ENCODE results near the gene RP9. TPM values are rescaled to one million over a fixed set of nuclear protein-coding genes. Genes with fewer than 3 reads are reported as not detected.
"Not testable (repeated sequence)": the region's sequence is repeated elsewhere in the genome, so short reads cannot be mapped to it uniquely, and the experiment has no call there.

Gene RP9
- total RNA-seq, 1 donor from 2014 or later: 29.4 TPM

GRCh38 chr7:33099154-33099940 is 9.9 kb downstream of the RP9 start:
- peaks cover 31% of the 10 kb centered on the region for H3K36me3 Mint-ChIP-seq

GRCh38 chr7:33094745-33095275 is 14.4 kb downstream of the RP9 start:
- H3K36me3 ChIP-seq; DNase-seq (ENCODE audit: low spot score); H3K27ac Mint-ChIP-seq; H3K4me3 Mint-ChIP-seq; H3K79me2 ChIP-seq (ENCODE audit: low read depth); H3K4me1 ChIP-seq; H4K20me1 ChIP-seq (ENCODE audit: low read depth); H3K27ac ChIP-seq; H3K27me3 ChIP-seq; H2AFZ ChIP-seq (replicated peaks); H3K4me1 Mint-ChIP-seq; H3K9me3 ChIP-seq (ENCODE audit: low read depth); H3K27me3 Mint-ChIP-seq (ENCODE audit: insufficient read depth, low read depth); H3K9me3 Mint-ChIP-seq; H3K9ac ChIP-seq; H3K4me3 ChIP-seq; H3F3A ChIP-seq (ENCODE audit: low read depth); H3K4me2 ChIP-seq: not testable (repeated sequence)
- H3K36me3 Mint-ChIP-seq: peaks cover 31% of the 10 kb centered on the region

More at GRCh38 chr7:33099154-33099940, 9.9 kb downstream of the RP9 start:
- TF ChIP-seq EZH2 (IDR thresholded peaks at IDR 0.05) (no peak), CTCF (IDR thresholded peaks at IDR 0.05) (no peak), EZH2phosphoT487 (IDR thresholded peaks at IDR 0.05) (no peak)
- Histone ChIP-seq H3K9ac (no peak overlapping the region), H3K4me2 (no peak overlapping the region), H3K9me3 (ENCODE audit: low read depth) (no peaks in the 10 kb centered on the region), H3K4me3 (no peak overlapping the region), H3F3A (ENCODE audit: low read depth) (no peaks in the 10 kb centered on the region), H3K27me3 (no peaks in the 10 kb centered on the region), H4K20me1 (ENCODE audit: low read depth) (peaks cover 10% of the 10 kb centered on the region), H3K27ac (no peak overlapping the region), H3K4me1 (no peaks in the 10 kb centered on the region), H3K79me2 (ENCODE audit: low read depth) (peaks cover 17% of the 10 kb centered on the region), H2AFZ (replicated peaks) (no peak overlapping the region), H3K36me3 (peaks cover 5% of the 10 kb centered on the region)
- H3K4me3 Mint-ChIP-seq: no peak overlapping the region
- DNase-seq (ENCODE audit: low spot score): no peak
- no peaks in the 10 kb centered on the region for H3K9me3 Mint-ChIP-seq
- no peak overlapping the region for H3K27ac Mint-ChIP-seq
- H3K4me1 Mint-ChIP-seq: no peaks in the 10 kb centered on the region
- no peaks in the 10 kb centered on the region for H3K27me3 Mint-ChIP-seq (ENCODE audit: insufficient read depth, low read depth)

- H3K4me3 Mint-ChIP-seq: no peak overlapping the region
- no peaks in the 10 kb centered on the region for H3K9me3 Mint-ChIP-seq
- H3K36me3 Mint-ChIP-seq: peaks cover 21% of the 10 kb centered on the region
- TF ChIP-seq CTCF (IDR thresholded peaks at IDR 0.05): no peak
- no peak for TF ChIP-seq EZH2phosphoT487 (IDR thresholded peaks at IDR 0.05)
- TF ChIP-seq EZH2 (IDR thresholded peaks at IDR 0.05): no peak
- Histone ChIP-seq H3F3A (ENCODE audit: low read depth) (no peaks in the 10 kb centered on the region), H3K4me1 (no peaks in the 10 kb centered on the region), H3K27ac (no peak overlapping the region), H4K20me1 (ENCODE audit: low read depth) (no peaks in the 10 kb centered on the region), H2AFZ (replicated peaks) (no peak overlapping the region), H3K9me3 (ENCODE audit: low read depth) (no peaks in the 10 kb centered on the region), H3K9ac (no peak overlapping the region), H3K27me3 (no peaks in the 10 kb centered on the region), H3K79me2 (ENCODE audit: low read depth) (no peaks in the 10 kb centered on the region), H3K4me2 (no peak overlapping the region), H3K4me3 (no peak overlapping the region), H3K36me3 (peaks cover 5% of the 10 kb centered on the region)
- no peaks in the 10 kb centered on the region for H3K27me3 Mint-ChIP-seq (ENCODE audit: insufficient read depth, low read depth)
- H3K4me1 Mint-ChIP-seq: no peaks in the 10 kb centered on the region
- DNase-seq (ENCODE audit: low spot score): no peak
- H3K27ac Mint-ChIP-seq: no peak overlapping the region
Observed at GRCh38 chr7:33093266-33093665, 15.9 kb downstream of the RP9 start.

GRCh38 chr7:33091641-33092191 is 17.5 kb downstream of the RP9 start:
- H3K27ac ChIP-seq: no peak overlapping the region
- H3K4me2 ChIP-seq: no peak overlapping the region
- Mint-ChIP-seq H3K27ac (no peak overlapping the region), H3K27me3 (ENCODE audit: insufficient read depth, low read depth) (no peaks in the 10 kb centered on the region), H3K4me3 (no peak overlapping the region), H3K4me1 (no peaks in the 10 kb centered on the region), H3K36me3 (peaks cover 16% of the 10 kb centered on the region), H3K9me3 (no peaks in the 10 kb centered on the region)
- H3K27me3 ChIP-seq: no peaks in the 10 kb centered on the region
- no peak overlapping the region for H3K4me3 ChIP-seq
- H3K9ac ChIP-seq: no peak overlapping the region
- no peaks in the 10 kb centered on the region for H3F3A ChIP-seq (ENCODE audit: low read depth)
- H4K20me1 ChIP-seq (ENCODE audit: low read depth): no peaks in the 10 kb centered on the region
- no peaks in the 10 kb centered on the region for H3K9me3 ChIP-seq (ENCODE audit: low read depth)
- H3K36me3 ChIP-seq: no peaks in the 10 kb centered on the region
- H2AFZ ChIP-seq (replicated peaks): no peak overlapping the region
- H3K4me1 ChIP-seq: no peaks in the 10 kb centered on the region
- no peak for TF ChIP-seq EZH2 (IDR thresholded peaks at IDR 0.05)
- TF ChIP-seq EZH2phosphoT487 (IDR thresholded peaks at IDR 0.05): no peak
- TF ChIP-seq CTCF (IDR thresholded peaks at IDR 0.05): no peak
- DNase-seq (ENCODE audit: low spot score): no peak
- no peaks in the 10 kb centered on the region for H3K79me2 ChIP-seq (ENCODE audit: low read depth)
